ENCODE results near the gene LCN9.

The LCN9 gene

DNA sequence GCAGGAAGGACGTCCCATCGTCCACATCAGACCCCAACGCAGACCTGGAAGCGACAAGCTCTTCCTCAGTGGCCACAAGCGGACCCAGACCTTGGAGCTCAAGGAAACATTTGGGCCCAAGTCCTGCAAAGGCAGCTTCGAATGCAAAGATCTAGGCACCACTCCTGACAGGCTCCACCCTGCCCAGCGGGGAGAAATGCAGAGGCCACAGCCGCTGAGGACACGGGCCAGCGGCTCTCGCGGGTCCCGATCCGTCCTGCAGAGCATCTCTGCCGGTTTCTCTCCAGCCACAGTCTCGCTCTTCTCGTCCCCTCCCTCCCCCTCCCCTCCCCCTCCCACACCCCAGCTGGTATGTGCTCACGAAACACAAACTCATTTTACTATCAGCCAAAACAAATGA lies 31.3 kb downstream of the LCN9 start:
- no peaks in the 10 kb centered on the region for H3K4me1 Mint-ChIP-seq (ENCODE audit: low read depth)
- H3K9me3 Mint-ChIP-seq, result no peaks in the 10 kb centered on the region
- H3K27me3 Mint-ChIP-seq (ENCODE audit: low read depth), result no peaks in the 10 kb centered on the region
- H3K36me3 Mint-ChIP-seq (ENCODE audit: low read depth), result no peaks in the 10 kb centered on the region
- no peak overlapping the region for H3K4me3 Mint-ChIP-seq
- H3K27ac Mint-ChIP-seq, result no peak overlapping the region

DNA sequence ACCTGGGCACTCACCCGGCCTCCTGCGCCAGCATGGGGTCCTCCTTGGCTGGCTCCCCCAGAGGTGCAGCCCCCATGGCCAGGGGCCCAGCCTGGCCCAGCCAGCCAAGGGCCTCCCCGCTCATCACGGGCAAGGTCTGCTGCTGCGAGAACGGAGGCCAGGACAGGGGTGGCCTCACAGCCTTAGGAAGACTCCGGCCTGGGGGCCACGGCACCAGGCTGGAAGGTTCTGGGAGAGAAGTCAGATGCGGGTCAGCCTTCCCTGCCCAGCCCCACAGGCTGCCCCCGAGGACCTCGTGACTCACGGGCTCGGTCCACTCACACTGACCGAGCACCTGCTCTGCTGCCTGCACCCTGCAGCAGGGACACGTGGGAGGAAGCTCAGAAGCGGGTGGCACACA lies 31.9 kb downstream of the LCN9 start:
- H3K4me3 Mint-ChIP-seq, result no peak overlapping the region
- H3K4me1 Mint-ChIP-seq (ENCODE audit: low read depth), result no peaks in the 10 kb centered on the region
- H3K36me3 Mint-ChIP-seq (ENCODE audit: low read depth), result no peaks in the 10 kb centered on the region
- no peaks in the 10 kb centered on the region for H3K9me3 Mint-ChIP-seq
- H3K27me3 Mint-ChIP-seq (ENCODE audit: low read depth), result no peaks in the 10 kb centered on the region
- H3K27ac Mint-ChIP-seq, result no peak overlapping the region

- Mint-ChIP-seq H3K27me3 (ENCODE audit: low read depth) (no peaks in the 10 kb centered on the region), H3K27ac (no peak overlapping the region), H3K9me3 (no peaks in the 10 kb centered on the region), H3K4me3 (no peak overlapping the region), H3K4me1 (ENCODE audit: low read depth) (no peaks in the 10 kb centered on the region), H3K36me3 (ENCODE audit: low read depth) (no peaks in the 10 kb centered on the region)
These were observed 32.5 kb downstream of the LCN9 start for GRCh38 chr9:135695642-135696041.

GRCh38 chr9:135696446-135696845 lies 33.3 kb downstream of the LCN9 start:
- Mint-ChIP-seq H3K36me3 (ENCODE audit: low read depth) (no peaks in the 10 kb centered on the region), H3K27me3 (ENCODE audit: low read depth) (no peaks in the 10 kb centered on the region), H3K4me1 (ENCODE audit: low read depth) (no peaks in the 10 kb centered on the region), H3K4me3 (no peak overlapping the region), H3K27ac (no peak overlapping the region), H3K9me3 (no peaks in the 10 kb centered on the region)

DNA sequence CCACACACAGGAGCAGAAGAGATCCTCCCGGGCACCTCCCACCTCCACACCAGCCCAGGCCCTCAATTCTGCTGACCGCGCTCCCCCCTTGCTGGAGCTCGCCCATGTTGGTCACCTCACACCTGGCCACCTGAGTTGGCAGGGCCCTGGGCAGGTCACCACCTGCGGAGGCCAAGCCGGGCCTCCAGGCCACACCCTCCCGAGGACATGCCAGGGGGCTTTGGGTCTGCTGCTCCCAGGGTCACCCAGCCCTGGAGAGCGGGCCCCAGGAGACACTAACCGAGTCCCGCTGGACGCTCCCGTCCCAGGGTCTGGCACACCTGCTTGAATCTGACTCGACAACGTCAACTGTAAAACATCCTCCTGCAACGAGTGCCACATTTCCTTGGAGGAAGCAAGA lies 34.1 kb downstream of the LCN9 start:
- Mint-ChIP-seq H3K4me3 (no peak overlapping the region), H3K36me3 (ENCODE audit: low read depth) (no peaks in the 10 kb centered on the region), H3K9me3 (no peaks in the 10 kb centered on the region), H3K27ac (no peak overlapping the region), H3K27me3 (ENCODE audit: low read depth) (no peaks in the 10 kb centered on the region), H3K4me1 (ENCODE audit: low read depth) (no peaks in the 10 kb centered on the region)

DNA sequence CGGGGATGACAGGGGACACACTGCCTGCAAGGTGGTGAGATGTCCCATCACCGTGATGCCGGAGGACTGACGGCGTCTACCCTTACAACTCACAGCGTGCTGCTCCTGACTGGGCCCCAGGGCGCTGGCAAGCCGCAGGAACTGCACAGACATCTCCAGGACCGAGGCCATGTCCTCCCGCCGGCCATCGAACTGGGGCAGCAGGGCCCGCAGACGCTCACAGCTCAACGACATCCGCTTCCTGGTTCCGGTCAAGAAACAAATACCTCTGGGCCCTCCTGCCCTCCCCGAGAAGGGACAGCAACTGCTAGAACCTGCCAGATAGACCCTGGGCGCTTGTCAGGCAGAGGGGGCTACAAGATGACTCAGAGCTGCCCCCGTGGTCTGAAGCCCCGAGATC lies 35.1 kb downstream of the LCN9 start:
- no peak overlapping the region for H3K27ac Mint-ChIP-seq
- no peaks in the 10 kb centered on the region for H3K4me1 Mint-ChIP-seq (ENCODE audit: low read depth)
- no peaks in the 10 kb centered on the region for H3K27me3 Mint-ChIP-seq (ENCODE audit: low read depth)
- no peaks in the 10 kb centered on the region for H3K36me3 Mint-ChIP-seq (ENCODE audit: low read depth)
- no peak overlapping the region for H3K4me3 Mint-ChIP-seq
- no peaks in the 10 kb centered on the region for H3K9me3 Mint-ChIP-seq

- Mint-ChIP-seq H3K4me1 (ENCODE audit: low read depth) (no peaks in the 10 kb centered on the region), H3K27me3 (ENCODE audit: low read depth) (no peaks in the 10 kb centered on the region), H3K9me3 (no peaks in the 10 kb centered on the region), H3K4me3 (no peak overlapping the region), H3K27ac (no peak overlapping the region), H3K36me3 (ENCODE audit: low read depth) (no peaks in the 10 kb centered on the region)
These were observed 35.7 kb downstream of the LCN9 start for GRCh38 chr9:135698767-135699166.

- H3K27ac Mint-ChIP-seq, result no peak within 1 kb of the TSS
These were observed 36.3 kb downstream of the LCN9 start, which contains the start of gene SOHLH1 for GRCh38 chr9:135699440-135699839. TSS of gene SOHLH1 (minus strand) at chr9:135699481. CDS start at chr9:135699467, 14 bp downstream.

GRCh38 chr9:135700525-135700924 lies 37.4 kb downstream of the LCN9 start:
- H3K9me3 Mint-ChIP-seq, result no peaks in the 10 kb centered on the region
- no peak overlapping the region for H3K27ac Mint-ChIP-seq
- no peaks in the 10 kb centered on the region for H3K4me1 Mint-ChIP-seq (ENCODE audit: low read depth)
- no peaks in the 10 kb centered on the region for H3K36me3 Mint-ChIP-seq (ENCODE audit: low read depth)
- no peak overlapping the region for H3K4me3 Mint-ChIP-seq
- H3K27me3 Mint-ChIP-seq (ENCODE audit: low read depth), result no peaks in the 10 kb centered on the region

More at GRCh38 chr9:135699440-135699839, 36.3 kb downstream of the LCN9 start, which contains the start of gene SOHLH1:
- Mint-ChIP-seq H3K27me3 (ENCODE audit: low read depth) (no peaks in the 10 kb centered on the region), H3K9me3 (no peaks in the 10 kb centered on the region), H3K4me3 (no peak within 1 kb of the TSS), H3K4me1 (ENCODE audit: low read depth) (no peaks in the 10 kb centered on the region), H3K36me3 (ENCODE audit: low read depth) (no peaks in the 10 kb centered on the region)

GRCh38 chr9:135701067-135701958 lies 38.2 kb downstream of the LCN9 start:
- Mint-ChIP-seq H3K4me3 (no peak overlapping the region), H3K27me3 (ENCODE audit: low read depth) (no peaks in the 10 kb centered on the region), H3K36me3 (ENCODE audit: low read depth) (no peaks in the 10 kb centered on the region)

GRCh38 chr9:135701959-135702721 lies 39.0 kb downstream of the LCN9 start, which contains the start of gene KCNT1:
TSS of gene KCNT1 (plus strand) at chr9:135702185. CDS start at chr9:135702259, 74 bp downstream.
- H3K4me3 Mint-ChIP-seq, result no peak within 1 kb of the TSS
- no peaks in the 10 kb centered on the region for H3K36me3 Mint-ChIP-seq (ENCODE audit: low read depth)
- H3K27me3 Mint-ChIP-seq (ENCODE audit: low read depth), result no peaks in the 10 kb centered on the region
- H3K9me3 Mint-ChIP-seq, result no peaks in the 10 kb centered on the region
- no peaks in the 10 kb centered on the region for H3K4me1 Mint-ChIP-seq (ENCODE audit: low read depth)
- H3K27ac Mint-ChIP-seq, result no peak within 1 kb of the TSS

More at GRCh38 chr9:135701067-135701958, 38.2 kb downstream of the LCN9 start:
- H3K9me3 Mint-ChIP-seq, result no peaks in the 10 kb centered on the region
- H3K27ac Mint-ChIP-seq, result no peak overlapping the region
- H3K4me1 Mint-ChIP-seq (ENCODE audit: low read depth), result no peaks in the 10 kb centered on the region

DNA sequence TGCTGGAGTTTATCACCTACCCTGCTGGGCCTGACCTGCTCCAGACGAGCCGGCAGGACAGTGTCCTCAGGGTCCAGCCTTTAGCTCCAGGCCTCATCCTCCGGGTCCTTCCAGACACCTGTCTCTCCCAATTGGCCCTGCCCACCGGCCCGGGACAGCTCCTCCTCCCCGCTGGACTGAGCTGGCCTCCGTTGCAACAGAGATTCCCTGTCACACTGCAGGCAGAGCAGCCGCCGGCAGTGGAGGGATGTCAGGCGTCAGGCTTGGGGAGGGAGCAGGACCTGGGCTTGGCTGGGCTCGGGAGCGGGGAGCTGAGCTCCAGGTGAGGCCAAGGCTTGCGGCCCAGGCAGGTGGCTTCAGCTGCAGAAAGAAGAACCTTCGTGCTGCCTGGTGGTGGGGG lies 40.6 kb downstream of the LCN9 start:
- no peaks in the 10 kb centered on the region for H3K36me3 Mint-ChIP-seq (ENCODE audit: low read depth)
- no peak overlapping the region for H3K27ac Mint-ChIP-seq
- no peaks in the 10 kb centered on the region for H3K4me1 Mint-ChIP-seq (ENCODE audit: low read depth)
- no peaks in the 10 kb centered on the region for H3K27me3 Mint-ChIP-seq (ENCODE audit: low read depth)
- no peaks in the 10 kb centered on the region for H3K9me3 Mint-ChIP-seq
- H3K4me3 Mint-ChIP-seq, result no peak overlapping the region

GRCh38 chr9:135704483-135704882 lies 41.4 kb downstream of the LCN9 start:
- Mint-ChIP-seq H3K36me3 (ENCODE audit: low read depth) (no peaks in the 10 kb centered on the region), H3K27ac (no peak overlapping the region), H3K9me3 (no peaks in the 10 kb centered on the region), H3K4me3 (no peak overlapping the region), H3K27me3 (ENCODE audit: low read depth) (no peaks in the 10 kb centered on the region), H3K4me1 (ENCODE audit: low read depth) (no peaks in the 10 kb centered on the region)

DNA sequence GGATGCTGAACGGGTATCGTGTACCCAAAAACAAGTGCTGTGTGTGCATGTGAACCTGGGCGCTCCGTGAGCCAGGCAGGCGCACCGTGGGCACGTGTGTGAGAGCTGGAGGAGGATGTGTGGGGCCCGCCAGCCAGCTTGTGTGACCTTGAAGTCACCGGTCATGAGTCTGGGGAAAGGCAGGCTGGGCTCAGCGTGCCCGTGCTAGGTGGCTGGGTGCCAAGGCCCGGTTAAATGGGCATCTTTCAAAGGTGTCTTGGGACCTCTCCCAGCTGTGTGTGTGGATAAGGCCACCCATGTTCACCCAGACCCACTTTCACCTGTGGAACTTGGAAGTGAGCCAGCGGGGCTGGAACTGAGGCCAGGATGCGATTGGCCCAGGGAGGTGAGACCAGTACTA lies 42.3 kb downstream of the LCN9 start:
- Mint-ChIP-seq H3K36me3 (ENCODE audit: low read depth) (no peaks in the 10 kb centered on the region), H3K4me1 (ENCODE audit: low read depth) (no peaks in the 10 kb centered on the region), H3K27ac (no peak overlapping the region), H3K9me3 (no peaks in the 10 kb centered on the region), H3K4me3 (no peak overlapping the region), H3K27me3 (ENCODE audit: low read depth) (no peaks in the 10 kb centered on the region)

DNA sequence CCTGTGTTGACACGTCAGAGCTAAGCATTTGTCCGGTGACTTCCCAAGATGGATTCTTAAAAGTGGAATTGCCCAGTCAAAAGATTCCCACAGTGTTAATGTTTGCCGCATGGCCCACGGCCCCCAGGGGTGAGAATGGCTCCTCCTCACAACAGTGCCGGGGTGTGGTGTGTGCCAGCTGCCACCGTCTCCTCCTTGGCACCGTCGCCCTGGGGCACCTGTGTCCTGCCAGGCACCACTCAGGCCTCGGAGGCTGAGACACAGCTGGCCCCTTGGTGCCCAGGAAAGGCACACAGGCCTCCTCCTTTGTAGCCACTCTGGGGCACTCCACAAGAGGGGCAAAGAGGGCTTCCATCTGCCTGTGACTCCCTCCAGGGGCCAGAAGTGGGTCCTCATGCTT lies 43.2 kb downstream of the LCN9 start:
- H3K27me3 Mint-ChIP-seq (ENCODE audit: low read depth), result no peaks in the 10 kb centered on the region
- H3K36me3 Mint-ChIP-seq (ENCODE audit: low read depth), result no peaks in the 10 kb centered on the region
- no peaks in the 10 kb centered on the region for H3K4me1 Mint-ChIP-seq (ENCODE audit: low read depth)
- H3K4me3 Mint-ChIP-seq, result no peak overlapping the region
- H3K27ac Mint-ChIP-seq, result no peak overlapping the region
- no peaks in the 10 kb centered on the region for H3K9me3 Mint-ChIP-seq

All from T-helper 1 cell treated with Interleukin-12 subunit alpha and Interleukin-12 subunit beta and Interleukin-4 antibody, amounts not matched to agents 30 μg/mL and 1 μg/mL, for 36 hours (primary cell).